Measurements from ENCODE around the gene SYTL4. TPM values are rescaled to one million over a fixed set of nuclear protein-coding genes. Genes with fewer than 3 reads are reported as not detected.

Gene SYTL4
- total RNA-seq, 6 experiments from 2014 or later, result 5.5 to 9.2 (median 6.2) TPM

GRCh38 chrX:100659431-100660137 is 72.3 kb downstream of the SYTL4 start:
- Mint-ChIP-seq H3K9me3 (no peaks in the 10 kb centered on the region), H3K27ac (0 out of 2 replicates have a peak overlapping the region, but pooled peaks have one; percentile 25), H3K4me3 (no peak overlapping the region), H3K27me3 (ENCODE audit: insufficient read depth) (no peaks in the 10 kb centered on the region; the same call in 1 of the 2 replicates), H3K4me1 (ENCODE audit: low read depth) (peaks cover 19% of the 10 kb centered on the region), H3K36me3 (ENCODE audit: low read depth) (peaks cover 5% of the 10 kb centered on the region)
- TF ChIP-seq, protein P1, sequence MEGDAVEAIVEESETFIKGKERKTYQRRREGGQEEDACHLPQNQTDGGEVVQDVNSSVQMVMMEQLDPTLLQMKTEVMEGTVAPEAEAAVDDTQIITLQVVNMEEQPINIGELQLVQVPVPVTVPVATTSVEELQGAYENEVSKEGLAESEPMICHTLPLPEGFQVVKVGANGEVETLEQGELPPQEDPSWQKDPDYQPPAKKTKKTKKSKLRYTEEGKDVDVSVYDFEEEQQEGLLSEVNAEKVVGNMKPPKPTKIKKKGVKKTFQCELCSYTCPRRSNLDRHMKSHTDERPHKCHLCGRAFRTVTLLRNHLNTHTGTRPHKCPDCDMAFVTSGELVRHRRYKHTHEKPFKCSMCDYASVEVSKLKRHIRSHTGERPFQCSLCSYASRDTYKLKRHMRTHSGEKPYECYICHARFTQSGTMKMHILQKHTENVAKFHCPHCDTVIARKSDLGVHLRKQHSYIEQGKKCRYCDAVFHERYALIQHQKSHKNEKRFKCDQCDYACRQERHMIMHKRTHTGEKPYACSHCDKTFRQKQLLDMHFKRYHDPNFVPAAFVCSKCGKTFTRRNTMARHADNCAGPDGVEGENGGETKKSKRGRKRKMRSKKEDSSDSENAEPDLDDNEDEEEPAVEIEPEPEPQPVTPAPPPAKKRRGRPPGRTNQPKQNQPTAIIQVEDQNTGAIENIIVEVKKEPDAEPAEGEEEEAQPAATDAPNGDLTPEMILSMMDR (IDR thresholded peaks at IDR 0.05), result no peak
- no peak for DNase-seq

DNA sequence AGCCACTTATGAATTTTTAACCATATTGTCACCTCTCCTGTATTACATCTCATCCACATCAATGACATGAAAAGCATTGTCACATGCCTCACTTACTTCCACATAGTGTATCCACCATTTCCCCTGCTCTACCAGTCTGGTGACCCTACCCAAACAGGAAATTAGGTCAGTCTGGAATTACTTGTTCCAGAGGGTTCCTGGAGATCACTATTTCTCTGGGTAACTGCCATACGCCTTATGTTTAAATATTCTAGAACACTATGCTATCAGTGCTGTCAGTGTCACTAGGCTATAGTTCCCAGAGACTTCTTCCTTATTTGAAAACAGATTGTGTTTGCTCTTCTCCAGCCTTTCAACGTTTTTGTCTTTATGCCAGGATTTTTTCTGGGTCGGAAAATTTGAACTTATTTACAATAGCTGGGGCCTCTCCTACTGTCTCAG is 73.0 kb downstream of the SYTL4 start:
- TF ChIP-seq, protein P1 (IDR thresholded peaks at IDR 0.05), result no peak

GRCh38 chrX:100654261-100654660 is 77.7 kb downstream of the SYTL4 start:
- TF ChIP-seq, protein P1 (IDR thresholded peaks at IDR 0.05), result peak; percentile 35; the same call in 1 of the 2 replicates
- no peaks in the 10 kb centered on the region for H3K9me3 Mint-ChIP-seq

More for the DNA sequence above, 73.0 kb downstream of the SYTL4 start:
- peaks cover 26% of the 10 kb centered on the region for H3K4me1 Mint-ChIP-seq (ENCODE audit: low read depth)
- no peaks in the 10 kb centered on the region; the same call in 1 of the 2 replicates for H3K27me3 Mint-ChIP-seq (ENCODE audit: insufficient read depth)
- no peak overlapping the region for H3K4me3 Mint-ChIP-seq
- no peak for DNase-seq
- H3K27ac Mint-ChIP-seq, result no peak overlapping the region; the same call in 1 of the 2 replicates
- H3K9me3 Mint-ChIP-seq, result no peaks in the 10 kb centered on the region
- H3K36me3 Mint-ChIP-seq (ENCODE audit: low read depth), result peaks cover 5% of the 10 kb centered on the region

GRCh38 chrX:100652266-100652665 is 79.7 kb downstream of the SYTL4 start:
- no peak for DNase-seq
- peaks cover 68% of the 10 kb centered on the region for H3K4me1 Mint-ChIP-seq (ENCODE audit: low read depth)
- no peak overlapping the region for H3K4me3 Mint-ChIP-seq
- H3K9me3 Mint-ChIP-seq, result no peaks in the 10 kb centered on the region
- peaks cover 8% of the 10 kb centered on the region for H3K36me3 Mint-ChIP-seq (ENCODE audit: low read depth)
- H3K27me3 Mint-ChIP-seq (ENCODE audit: insufficient read depth), result peaks cover 1% of the 10 kb centered on the region
- TF ChIP-seq, protein P1 (IDR thresholded peaks at IDR 0.05), result no peak
- peak overlapping the region; percentile 49 for H3K27ac Mint-ChIP-seq

More at GRCh38 chrX:100654261-100654660, 77.7 kb downstream of the SYTL4 start:
- Mint-ChIP-seq H3K4me3 (no peak overlapping the region), H3K4me1 (ENCODE audit: low read depth) (peaks cover 55% of the 10 kb centered on the region), H3K36me3 (ENCODE audit: low read depth) (peaks cover 8% of the 10 kb centered on the region), H3K27ac (no peak overlapping the region), H3K27me3 (ENCODE audit: insufficient read depth) (no peaks in the 10 kb centered on the region; the same call in 1 of the 2 replicates)
- DNase-seq, result peak; percentile 33

DNA sequence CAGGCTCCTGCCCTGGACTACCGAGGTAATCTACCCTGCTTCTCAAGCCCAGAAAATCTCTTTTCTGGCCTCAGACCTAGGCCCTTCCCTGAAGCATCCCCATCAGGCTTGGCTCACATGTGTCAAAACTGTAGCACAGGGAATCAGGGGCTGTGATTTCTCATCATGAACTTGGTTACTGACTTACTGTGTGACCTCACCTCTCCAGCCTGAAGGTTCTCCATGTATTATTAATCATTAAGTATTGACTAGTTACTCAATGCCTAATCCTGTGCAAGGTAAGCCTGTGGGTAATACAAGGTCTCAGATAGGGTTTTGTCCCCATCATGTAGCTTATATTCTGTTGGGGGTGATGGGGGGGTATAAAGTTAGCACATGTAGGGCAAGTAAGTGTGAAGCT is 81.1 kb downstream of the SYTL4 start:
- Mint-ChIP-seq H3K36me3 (ENCODE audit: low read depth) (peaks cover 8% of the 10 kb centered on the region), H3K4me1 (ENCODE audit: low read depth) (peaks cover 82% of the 10 kb centered on the region), H3K4me3 (no peak overlapping the region), H3K27ac (peak overlapping the region; percentile 99), H3K27me3 (ENCODE audit: insufficient read depth) (peaks cover 1% of the 10 kb centered on the region), H3K9me3 (no peaks in the 10 kb centered on the region)
- DNase-seq, result no peak
- TF ChIP-seq, protein P1 (IDR thresholded peaks at IDR 0.05), result no peak
